T-helper 9 cell (primary cell): ENCODE data around the gene NSMF.

Experiments
- DNase-seq: peaks from one replicate; pipeline ENCODE4 v3.0.0-alpha.2; 2020

NSMF gene

DNA sequence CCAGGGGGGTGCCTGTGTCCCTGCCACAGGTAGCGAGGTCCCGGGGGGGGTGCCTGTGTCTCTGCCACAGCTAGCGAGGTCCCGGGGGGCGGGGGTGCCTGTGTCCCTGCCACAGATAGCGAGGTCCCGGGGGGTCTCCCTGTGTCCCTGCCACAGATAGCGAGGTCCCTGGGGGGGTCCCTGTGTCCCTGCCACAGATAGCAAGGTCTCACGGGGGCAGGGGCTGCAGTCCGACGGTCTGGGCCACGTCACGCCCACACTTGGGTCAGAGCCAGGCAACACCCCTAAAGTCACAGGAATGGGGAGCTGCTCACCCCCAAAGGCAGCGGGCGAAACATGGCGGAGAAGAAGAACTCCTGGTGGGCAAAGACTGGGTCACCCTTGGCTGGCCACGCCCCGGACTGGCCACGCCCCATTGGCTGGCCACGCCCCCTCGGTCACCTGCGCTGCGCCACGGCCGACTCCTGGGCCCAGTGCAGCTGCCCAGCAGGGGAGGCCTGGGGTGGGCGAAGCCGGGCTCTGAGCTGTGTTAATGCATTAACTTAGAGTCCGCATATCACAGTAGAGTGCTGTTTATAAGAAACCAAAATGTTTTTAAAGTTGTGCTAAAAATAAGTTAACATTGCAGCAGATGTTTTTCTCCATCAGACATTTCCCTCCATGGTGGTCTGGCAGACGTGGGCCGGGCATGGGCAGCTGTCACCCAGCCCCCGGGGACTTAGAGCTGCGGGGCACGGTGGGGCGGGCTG lies 29.0 kb downstream of the NSMF start:
- no peak for DNase-seq

DNA sequence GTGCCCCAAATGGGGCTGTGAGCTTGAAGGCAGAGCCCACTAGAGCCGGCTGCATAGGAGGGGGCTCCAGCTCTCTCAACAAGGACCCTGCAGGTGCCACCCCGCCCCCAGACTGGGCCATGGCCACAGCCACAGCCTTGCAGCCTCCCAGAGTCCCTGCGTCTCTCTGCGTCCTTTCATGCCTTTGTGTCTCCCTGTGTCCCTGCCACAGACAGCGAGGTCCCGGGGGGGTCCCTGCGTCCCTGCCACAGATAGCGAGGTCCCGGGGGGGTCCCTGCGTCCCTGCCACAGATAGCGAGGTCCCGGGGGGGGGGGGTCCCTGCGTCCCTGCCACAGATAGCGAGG lies 29.6 kb downstream of the NSMF start:
- DNase-seq: no peak

DNA sequence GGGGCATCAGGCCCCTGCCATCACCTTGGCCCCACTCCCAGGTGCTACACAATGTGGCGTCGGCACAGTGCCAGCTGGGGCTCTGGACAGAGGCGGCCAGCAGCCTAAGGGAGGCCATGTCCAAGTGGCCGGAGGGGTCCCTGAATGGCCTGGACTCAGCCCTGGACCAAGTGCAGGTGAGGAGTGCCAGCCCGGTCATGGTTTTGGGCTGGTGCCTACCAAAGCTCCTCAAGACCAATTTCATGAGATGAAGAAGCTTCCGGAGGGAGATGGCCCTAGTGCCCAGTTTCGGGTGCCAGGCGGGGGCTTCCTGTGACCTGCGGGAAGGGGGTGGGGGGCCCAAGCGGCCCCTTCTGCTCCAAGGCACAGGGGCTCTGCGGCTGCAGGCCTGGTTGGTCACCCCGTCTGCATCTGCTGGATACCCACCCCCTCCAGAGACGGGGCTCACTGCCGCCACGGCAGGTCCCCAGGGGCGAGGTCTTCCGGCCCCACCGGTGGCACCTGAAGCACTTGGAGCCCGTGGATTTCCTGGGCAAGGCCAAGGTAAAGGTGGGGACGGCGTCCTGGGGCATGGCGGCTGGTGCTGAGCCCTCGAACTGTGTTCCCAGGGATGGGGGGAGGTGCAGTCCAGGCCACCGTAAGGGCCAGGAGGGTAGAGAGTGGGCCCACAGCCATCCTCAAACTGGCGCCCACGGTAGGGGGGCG lies 30.1 kb downstream of the NSMF start:
- no peak for DNase-seq

DNA sequence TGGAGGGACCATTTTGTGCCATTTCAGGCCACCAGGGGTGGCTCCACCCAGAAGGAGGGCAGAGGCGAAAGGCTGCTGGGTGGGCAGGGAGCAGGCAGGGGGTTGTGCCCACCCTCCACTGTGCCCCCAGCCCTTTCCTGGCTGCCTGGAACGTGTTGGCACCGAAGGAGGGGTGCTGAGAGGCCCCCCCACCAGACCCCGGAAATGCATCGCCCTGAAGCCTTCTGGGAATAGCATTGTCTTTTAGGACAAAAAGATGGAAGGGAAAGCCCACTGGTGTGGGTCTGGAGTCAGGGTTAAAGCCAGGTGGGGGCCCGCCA lies 30.9 kb downstream of the NSMF start:
- DNase-seq: no peak

DNA sequence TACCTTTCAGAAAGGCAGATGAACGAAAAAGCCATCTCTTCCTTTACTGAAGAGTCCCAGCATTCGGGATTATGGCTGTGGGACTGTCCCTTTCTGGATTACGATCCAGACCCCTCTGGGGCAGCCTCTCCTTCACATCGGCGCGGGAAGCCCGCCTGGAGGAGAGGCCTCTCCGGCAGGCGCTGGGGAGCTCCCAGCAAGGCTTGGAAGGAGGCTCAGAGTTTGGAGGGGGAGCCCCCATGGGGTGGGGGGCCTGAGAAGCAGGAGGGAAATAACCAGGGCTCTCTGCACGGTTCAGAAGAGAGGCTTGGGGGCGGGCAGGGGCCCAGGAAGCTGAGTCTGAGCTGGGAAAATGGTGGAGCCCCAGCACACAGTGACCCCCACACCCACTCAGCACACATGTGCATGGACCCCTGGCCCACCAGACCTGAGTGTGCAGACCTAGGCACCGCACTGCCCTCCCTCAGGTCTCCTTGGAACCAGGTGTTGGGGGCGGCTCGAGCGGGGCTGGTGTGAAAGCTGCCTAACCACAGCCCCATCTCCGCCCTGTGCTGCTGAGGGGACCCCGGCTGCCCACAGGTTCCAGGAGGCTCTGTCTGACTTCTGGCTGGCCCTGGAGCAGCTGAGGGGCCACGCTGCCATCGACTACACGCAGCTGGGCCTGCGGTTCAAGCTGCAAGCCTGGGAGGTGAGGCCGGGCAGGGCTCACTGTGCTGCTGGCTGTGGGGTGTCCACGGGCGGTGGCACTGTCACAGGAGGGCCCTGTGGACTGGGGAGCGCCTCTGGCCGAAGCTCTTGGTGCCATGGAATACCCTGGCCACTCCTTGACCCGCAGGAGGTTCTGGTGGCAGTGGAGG lies 31.5 kb downstream of the NSMF start:
- DNase-seq: no peak

DNA sequence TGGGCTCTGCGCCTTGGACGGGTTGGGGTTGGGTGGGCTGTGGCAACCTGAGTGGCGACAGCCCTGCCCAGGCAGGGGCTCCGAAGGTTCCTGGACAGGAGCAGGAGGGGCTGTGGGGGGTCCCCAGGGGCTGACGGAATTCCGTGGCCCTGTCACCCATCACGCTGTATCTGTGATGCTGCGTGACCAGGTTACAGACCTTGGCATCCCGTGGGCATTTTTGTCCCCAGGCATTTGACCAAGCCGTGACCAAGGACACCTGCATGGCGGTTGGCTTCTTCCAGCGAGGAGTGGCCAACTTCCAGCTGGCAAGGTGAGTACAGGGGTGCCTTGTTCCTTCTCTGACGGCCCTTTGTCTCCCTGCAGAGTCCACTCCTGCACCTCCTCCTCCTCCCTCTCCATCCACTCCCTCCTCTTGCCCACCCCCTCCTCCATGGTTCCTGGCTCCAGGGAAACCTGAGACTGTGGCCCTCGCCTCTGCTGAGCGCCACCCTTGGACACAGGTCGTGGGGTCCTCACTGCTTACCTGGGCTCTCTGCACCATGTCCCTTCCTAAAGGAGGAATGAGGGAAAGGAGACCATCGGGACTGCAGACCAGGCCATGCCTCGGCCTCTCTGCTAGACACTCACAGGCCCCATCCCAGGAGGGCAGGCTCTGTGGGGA lies 33.0 kb downstream of the NSMF start:
- DNase-seq: no peak

DNA sequence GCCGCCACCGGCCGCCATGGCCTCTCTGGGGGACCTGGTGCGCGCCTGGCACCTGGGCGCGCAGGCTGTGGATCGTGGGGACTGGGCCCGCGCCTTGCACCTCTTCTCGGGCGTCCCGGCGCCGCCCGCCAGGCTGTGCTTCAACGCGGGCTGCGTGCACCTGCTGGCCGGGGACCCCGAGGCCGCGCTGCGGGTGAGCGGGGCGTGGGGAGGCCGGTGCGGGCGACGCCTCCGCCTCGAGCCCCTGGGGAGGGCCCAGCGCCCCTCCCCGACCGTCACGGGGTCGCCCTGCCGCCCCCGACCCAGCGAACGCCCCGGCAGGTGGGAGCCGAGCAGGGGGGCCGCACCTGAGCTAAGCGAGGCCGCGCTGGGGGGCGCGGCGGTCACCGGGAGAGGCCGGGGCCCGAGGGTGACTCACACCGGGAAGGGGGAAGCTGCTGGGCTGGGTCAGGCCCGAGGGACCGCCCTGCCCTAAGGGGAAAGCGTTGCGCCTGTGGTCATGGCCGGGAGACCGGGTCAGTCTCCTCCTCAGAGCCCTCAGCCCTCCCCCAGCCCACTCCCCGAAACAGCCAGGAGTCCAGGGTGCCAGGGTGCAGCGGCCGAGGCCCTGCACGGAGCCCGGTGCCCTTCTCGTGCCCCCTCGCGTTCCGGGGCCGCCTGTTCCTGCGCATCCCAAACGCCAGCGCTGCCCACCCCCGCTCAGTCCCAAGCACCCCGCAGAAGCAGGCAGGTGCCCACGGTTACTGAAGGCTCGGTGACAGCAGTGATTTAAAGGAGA lies 35.4 kb downstream of the NSMF start:
- no peak for DNase-seq

DNA sequence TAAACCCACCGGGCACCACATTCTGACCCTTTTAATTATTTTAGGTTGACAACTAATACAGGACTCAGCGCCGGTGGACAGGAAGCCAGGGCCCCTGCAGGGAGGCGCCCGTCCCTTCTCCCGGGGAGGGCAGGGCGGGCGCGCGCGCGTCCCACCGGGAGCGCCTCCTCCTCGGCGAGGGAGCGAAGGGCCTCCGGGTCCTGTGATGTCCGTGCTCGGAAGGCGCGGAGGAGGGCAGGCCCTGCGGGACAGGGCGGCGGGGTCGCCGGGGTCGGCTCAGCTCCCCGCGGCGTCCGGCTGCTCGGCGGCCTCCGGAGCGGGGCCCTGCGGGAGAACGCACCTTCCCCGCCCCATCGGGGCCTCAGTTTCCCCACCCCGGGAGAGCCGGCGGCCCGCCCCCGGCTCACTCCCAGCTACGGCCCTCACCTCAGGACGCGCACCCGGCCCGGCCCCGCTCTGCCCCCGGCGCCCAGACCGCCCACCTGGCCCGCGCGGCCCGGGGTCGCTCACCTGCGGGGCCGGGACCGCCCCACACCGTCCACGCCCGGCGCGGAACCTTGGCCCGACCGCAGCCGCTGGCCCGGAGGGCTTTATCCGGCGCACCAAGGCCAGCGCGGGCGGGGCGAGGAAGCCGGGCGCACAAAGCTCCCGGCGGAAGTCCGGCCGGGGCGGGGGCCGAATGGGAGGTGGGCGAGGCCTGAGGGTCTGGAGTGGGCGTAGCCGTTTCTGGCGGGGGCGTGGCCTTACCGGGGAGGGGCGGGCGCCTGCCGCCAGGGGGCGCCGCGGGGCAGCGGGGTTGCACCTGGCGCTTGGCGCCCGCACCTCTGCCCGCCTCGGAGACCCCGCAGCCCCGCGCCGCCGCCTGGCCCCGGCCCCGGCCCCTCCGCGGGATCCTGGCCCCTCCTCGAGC lies 36.3 kb downstream of the NSMF start, which contains the start of the genes EXD3 and NOXA1:
EXD3 (minus strand) TSS at position 559 of the 910 bp plus-strand sequence. CDS start 27,805 bp downstream, outside the sequence.
NOXA1 (plus strand) TSS at position 790 of the 910 bp plus-strand sequence. CDS start 137 bp downstream, outside the sequence.
- DNase-seq: peak; percentile 95

DNA sequence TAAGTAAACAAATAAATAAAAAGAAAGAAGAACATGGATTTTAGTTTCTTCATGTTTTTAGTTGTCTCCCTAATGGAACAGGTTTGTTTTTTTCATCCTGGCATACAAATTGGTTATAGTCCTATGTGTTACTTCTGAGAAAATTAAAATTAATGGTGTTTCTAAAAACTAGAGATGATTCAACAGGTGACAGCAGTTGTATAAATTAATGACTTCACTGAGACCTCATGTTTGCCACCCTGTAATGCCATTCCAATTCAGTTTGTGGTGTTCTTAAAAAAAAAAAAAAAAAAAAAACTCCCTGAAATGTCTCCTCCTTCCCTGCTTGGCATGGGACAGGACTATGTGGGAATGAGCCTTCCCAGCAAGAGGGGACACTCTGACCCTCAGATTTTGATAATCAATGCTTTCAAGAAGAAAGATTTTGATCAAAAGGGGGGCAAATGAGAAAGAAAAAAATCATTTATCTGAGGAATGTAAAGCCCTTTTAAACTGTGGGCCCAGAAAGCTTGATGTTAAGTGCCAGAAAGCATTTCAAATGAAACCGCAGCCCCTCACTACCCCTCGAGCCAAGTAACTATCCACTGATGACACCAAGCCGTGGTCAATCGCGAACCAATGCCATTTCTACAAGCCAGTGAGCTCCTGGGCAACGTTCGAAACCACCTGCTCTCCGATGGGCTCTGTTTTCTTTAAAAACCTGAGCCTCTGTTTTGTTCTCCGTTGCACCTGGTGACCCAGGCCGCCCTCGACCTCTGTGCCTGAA lies 37.1 kb downstream of the NSMF start:
- DNase-seq: no peak

DNA sequence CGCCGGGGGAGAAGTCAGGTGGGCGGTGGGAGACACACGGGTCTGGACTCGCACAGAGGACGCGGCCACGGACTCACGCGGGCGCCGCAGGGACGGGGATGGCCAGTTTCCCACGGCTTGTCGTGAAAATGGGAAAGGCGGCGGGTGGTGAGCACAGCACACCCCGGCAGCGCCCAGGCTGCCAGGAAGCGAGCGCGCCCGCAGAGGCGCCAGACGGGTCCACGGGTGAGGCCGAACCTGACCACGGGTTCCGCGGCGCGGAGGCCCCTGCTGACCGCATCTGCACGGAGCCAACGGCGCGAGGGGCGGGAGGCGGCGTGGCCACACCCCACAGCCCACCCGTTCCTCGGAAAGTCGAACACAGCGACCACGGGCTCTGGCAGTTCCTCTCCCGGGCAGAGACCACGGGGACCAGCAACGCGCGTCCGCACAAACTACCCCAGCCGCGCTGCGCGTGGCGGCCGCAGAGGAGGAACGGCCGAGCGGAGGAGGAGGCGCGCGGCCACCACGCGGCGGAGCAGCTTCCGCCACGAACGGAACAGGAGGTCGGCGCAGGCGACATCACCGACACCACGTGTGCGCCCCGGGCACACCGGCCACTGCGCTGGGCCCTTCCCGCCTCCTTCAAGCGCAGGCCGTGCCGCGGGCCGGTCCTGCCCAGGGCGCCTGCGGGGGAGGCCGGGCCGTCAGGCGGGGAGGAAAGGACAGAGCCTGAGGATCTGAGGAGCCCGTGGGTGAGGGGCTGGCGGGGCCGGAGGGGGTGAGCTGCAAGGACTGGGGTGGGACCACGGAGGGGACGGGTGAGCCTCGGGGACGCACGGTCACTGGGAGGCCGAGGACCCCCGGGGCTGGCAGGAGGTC lies 41.7 kb downstream of the NSMF start:
- no peak for DNase-seq

DNA sequence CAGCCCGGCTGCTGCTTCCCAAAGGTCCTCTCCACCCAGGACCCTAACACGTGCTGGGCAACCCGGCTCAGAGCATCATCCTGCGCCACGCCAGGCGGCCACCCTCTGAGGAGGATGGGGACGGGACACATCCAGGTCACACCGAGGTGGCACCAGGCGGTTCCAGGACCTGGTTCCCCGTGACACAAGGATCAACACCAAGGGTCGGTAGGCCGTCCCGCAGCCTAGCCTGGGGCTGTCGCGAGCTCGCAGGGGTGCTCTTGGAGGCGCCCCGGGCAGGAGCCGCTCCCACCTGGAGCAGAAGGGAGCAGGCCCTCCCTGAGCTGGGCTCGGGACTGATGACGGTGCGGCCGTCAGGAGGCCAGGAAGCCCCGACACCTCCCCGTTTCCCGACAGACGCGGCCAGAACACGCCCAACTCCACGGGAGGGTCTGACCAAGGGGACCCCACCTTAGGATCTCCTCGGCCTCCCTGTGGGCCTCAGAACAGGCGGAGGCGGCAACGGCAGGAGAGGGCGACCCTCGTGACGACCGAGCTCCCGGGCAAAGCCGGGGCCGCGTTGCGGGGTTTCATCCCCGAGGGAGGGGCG lies 42.5 kb downstream of the NSMF start:
- DNase-seq: no peak

DNA sequence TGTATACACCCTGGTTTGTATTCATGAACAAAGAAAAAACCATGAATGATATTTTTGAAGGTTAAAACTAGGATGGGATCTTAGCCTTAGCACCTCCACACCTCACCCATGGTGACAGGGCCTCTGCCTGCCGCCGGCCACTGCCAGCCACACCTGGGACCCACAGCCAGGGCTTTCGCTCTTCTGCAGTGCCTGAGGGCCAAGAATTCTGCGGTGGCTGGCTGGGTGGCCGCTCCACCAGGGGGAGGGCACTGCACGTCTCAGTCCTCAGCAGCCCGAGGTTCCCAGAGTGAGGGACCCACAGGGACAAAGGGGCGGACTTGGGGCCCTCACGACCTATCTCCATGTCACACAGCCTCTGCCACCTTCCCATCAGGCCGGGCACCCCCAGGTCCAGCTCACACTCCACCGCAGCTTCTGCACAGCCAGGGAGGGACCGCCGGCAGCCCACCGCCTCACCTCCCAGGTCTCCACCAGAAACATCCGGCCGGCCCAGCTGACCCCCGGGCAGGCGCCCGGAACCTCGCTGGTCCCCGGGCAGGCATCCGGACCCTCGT lies 43.0 kb downstream of the NSMF start:
- DNase-seq: no peak

DNA sequence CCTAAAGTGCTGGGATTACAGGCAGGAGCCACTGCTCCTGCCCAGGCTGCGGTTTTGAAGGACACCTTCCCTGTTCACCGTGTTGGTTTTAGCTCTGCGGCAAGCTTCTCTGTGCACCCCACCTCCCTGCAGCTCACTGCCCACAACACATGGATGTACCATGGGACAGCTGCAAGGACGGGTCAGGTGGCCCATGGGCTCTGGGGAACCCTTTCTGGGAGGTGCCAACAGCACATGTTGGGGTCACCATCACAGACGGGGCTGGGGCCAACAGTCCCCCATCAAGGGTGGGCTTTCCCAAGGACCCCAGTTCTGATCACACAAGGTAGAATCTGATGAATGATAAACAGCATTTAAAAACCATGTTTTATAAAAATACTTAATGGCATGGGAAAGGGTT lies 43.7 kb downstream of the NSMF start:
- no peak for DNase-seq

DNA sequence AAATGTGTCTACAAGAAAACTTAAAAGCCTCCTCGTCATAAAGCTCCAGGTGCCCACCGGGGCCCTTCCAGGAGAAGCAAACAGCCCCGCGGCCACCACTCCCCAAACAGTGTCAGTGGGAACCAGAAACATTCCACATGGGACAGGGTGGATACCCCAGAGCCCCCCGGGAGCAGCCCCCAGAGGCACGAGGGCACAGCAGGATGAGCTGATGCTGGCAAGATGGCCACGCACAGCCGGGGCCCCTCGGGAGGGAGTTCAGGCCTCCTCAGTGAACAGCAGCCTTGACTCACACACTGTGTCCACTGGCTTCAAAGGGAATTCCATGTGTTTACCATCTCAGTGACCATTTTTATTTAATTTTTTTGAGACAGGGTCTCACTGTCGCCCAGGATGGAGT lies 46.7 kb downstream of the NSMF start:
- no peak for DNase-seq

DNA sequence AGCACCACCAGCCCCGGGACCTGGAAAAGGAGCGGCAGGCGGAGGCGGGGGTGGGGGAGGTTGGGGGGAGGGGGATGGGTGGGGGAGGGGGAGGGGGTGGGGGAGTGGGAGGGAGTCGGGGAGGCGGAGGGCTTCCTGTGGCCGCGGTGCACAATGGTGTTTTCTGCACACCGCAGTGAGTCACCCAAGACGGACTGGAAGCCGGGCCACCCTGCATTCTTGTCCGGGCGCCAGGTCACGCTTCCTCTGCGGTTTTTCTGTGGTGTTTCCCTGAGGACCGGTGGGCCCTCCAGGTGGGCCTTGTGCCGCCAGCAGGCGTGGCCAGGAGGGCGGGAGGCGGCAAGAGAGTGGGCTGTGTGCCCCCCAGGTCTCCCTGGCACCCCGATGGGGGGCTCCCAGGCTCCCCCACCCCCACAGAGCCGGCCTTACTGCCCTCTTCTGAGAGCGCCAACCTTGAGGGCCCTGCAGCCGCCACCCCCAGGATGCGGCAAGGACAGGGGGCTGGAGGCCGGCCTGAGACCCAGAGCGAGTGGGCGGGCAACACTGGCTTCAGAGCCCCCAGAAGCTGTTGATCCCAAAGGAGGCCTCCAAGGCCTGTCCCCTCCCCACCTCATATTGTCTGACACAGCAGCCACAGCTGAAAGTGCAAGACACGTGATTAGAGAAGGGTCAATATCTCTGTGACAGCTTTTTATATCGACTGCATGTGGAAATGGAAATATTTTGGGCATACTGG lies 47.3 kb downstream of the NSMF start:
- DNase-seq: no peak

DNA sequence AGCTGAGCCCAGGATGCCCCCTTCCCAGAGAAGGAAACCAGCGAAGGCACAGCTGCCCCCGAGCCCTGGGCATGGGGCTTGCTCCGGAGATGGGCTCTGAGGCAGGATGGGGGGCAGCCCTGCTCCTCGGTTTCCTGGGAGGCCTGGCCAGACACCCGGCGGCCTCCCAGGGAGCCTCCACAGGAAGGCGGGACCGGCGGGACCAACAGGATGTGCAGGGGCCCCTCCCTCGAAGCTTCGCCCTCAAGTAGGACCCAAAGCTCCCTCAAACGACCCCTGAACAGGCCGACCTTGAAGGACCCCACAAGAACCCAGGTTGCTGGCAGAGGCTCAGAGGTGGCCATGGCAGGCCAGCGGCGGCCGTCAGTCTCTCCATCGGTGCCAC lies 47.9 kb downstream of the NSMF start:
- no peak for DNase-seq

DNA sequence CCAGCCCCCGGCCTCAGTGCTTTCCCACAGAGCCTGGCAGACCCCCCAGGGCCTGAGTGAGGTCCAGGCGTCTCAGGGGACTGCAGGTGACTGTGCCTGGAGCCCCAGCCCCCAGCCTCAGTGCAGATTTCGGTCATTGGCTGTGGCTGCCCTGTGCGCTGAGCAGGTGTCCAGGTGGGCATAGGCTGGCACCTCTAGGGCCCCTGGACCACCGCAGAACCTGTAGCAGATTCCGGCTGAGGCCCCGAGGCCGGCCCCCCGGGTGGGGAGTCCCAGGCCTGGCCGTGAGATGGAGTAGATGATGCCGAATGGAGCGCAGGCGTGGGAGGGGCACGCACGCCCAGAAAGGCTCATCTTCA lies 48.3 kb downstream of the NSMF start:
- no peak for DNase-seq
